GM12878 (cell line): ENCODE measurements around the gene LIFR. TPM values are rescaled to one million over a fixed set of nuclear protein-coding genes. Genes with fewer than 3 reads are reported as not detected.

Experiments
- ATAC-seq: fragments of 200-7000 bp; cut with Tn5 transposase; 3 replicates; pipeline ENCODE4 v1.9.1; 2020; ENCODE audit warnings: mild to moderate bottlenecking, moderate library complexity
- BruUV-seq: library from RNA; stranded (reverse); fragments of 400-500 nt; replicated peaks from 2 replicates; lab custom pipeline; 2021; lab: Mats Ljungman, UMichigan
- CTCF ChIA-PET: fragments of 300-600 bp; sonication (Branson Sonifier 250); formaldehyde crosslinking; extraction: SDS; loops from one replicate; lab custom pipeline; 2021; ENCODE audit warnings: inconsistent platforms; lab: Yijun Ruan, JAX
- POLR2A ChIA-PET: fragments of 350-600 bp; formaldehyde crosslinking; extraction: SDS; loops from one replicate; lab custom pipeline; 2021; ENCODE audit warnings: inconsistent platforms; lab: Charles Lee
- RAD21 ChIA-PET: fragments of 300-600 bp; sonication (Branson Sonifier 250); formaldehyde crosslinking; loops from one replicate; lab custom pipeline; 2023; ENCODE audit warnings: antibody characterized with exemption; ENCODE audit not compliant: unreplicated experiment; lab: Charles Lee
- SMC1A ChIA-PET: fragments of 300-600 bp; sonication (Branson Sonifier 250); formaldehyde crosslinking; loops from one replicate; lab custom pipeline; 2023; ENCODE audit not compliant: unreplicated experiment, uncharacterized antibody; lab: Charles Lee
- DNase-seq: peaks from one replicate; pipeline ENCODE4 v3.0.0-alpha.2; 2011; ENCODE audit warnings: low read depth, low spot score
- FAIRE-seq: peaks from 3 replicates; lab custom pipeline; 2011; peaks lifted over from hg19 to GRCh38; lab: Jason Lieb, UNC
- H2AFZ ChIP-seq: 2 replicates; pipeline ENCODE4 v1.6.0; 2011; ENCODE audit warnings: low read depth, low read length, control low read depth; ENCODE audit not compliant: control insufficient read depth
- H3K27ac ChIP-seq: 2 replicates; pipeline ENCODE4 v1.5.1; 2011; ENCODE audit warnings: control low read depth; ENCODE audit not compliant: control insufficient read depth, insufficient read depth
- H3K27me3 ChIP-seq, 2 experiments: replicated peaks in 1 of 2; 2 replicates each; pipeline versions ENCODE4 v1.6.0 to v1.6.1; 2011; ENCODE audit warnings: low read length in 1 of 2; ENCODE audit not compliant: control insufficient read depth in 2 of 2, insufficient read depth in 2 of 2
- H3K36me3 ChIP-seq, 2 experiments: 2 replicates each; pipeline ENCODE4 v1.5.1; 2011; ENCODE audit warnings: low read length in 1 of 2; ENCODE audit not compliant: control insufficient read depth in 2 of 2, insufficient read depth in 2 of 2
- H3K4me1 ChIP-seq: 2 replicates; pipeline ENCODE4 v1.6.1; 2011; ENCODE audit warnings: mild to moderate bottlenecking, low read length, moderate library complexity, mixed read lengths; ENCODE audit not compliant: control insufficient read depth, insufficient read depth
- H3K4me2 ChIP-seq: 2 replicates; pipeline ENCODE4 v1.6.0; 2011; ENCODE audit warnings: control low read depth; ENCODE audit not compliant: control insufficient read depth, insufficient read depth
- H3K4me3 ChIP-seq: fragments of 200-600 bp; sonication (generic); 2 replicates; pipeline ENCODE4 v1.5.1; 2016
- H3K79me2 ChIP-seq: 2 replicates; pipeline ENCODE4 v1.6.0; 2011; ENCODE audit warnings: low read length; ENCODE audit not compliant: control insufficient read depth, insufficient read depth
- H3K9ac ChIP-seq: 2 replicates; pipeline ENCODE4 v1.8.0; 2011; ENCODE audit warnings: low read length, control low read depth, mixed read lengths; ENCODE audit not compliant: control insufficient read depth, insufficient read depth
- H3K9me3 ChIP-seq: replicated peaks from 3 replicates; pipeline ENCODE4 v1.5.1; 2011; ENCODE audit warnings: mild to moderate bottlenecking, low read length; ENCODE audit not compliant: control insufficient read depth, insufficient read depth
- H4K20me1 ChIP-seq: 2 replicates; pipeline ENCODE4 v1.6.0; 2011; ENCODE audit not compliant: control insufficient read depth, insufficient read depth
- BRCA1 ChIP-seq: IDR thresholded peaks from 2 replicates; pipeline ENCODE4 v1.6.1; 2011; ENCODE audit warnings: low read depth, low read length, improper control_type of control experiment
- HCFC1 ChIP-seq: fragments of 150-350 bp; IDR thresholded peaks from 2 replicates; pipeline ENCODE4 v1.6.1; 2014; ENCODE audit warnings: low read length
- KAT2A ChIP-seq: conservative IDR thresholded peaks from 2 replicates; pipeline ENCODE4 v1.6.1; 2011; ENCODE audit warnings: low read depth, low read length; ENCODE audit not compliant: control insufficient read depth
- PML ChIP-seq: IDR thresholded peaks from 2 replicates; pipeline ENCODE4 v1.6.1; 2012; ENCODE audit warnings: low read length, inconsistent platforms
- SKIL ChIP-seq: fragments of 450-650 bp; IDR thresholded peaks from 2 replicates; pipeline ENCODE4 v1.6.1; 2017; ENCODE audit warnings: mild to moderate bottlenecking, low read depth, inconsistent platforms; ENCODE audit not compliant: poor library complexity, severe bottlenecking
- SMARCA5 ChIP-seq: fragments of 450-650 bp; IDR thresholded peaks from 2 replicates; pipeline ENCODE4 v1.6.1; 2017; ENCODE audit warnings: mild to moderate bottlenecking
- SUPT20H ChIP-seq: IDR thresholded peaks from 2 replicates; pipeline ENCODE4 v1.6.1; 2011; ENCODE audit warnings: low read depth, mild to moderate bottlenecking, low read length, moderate library complexity, borderline replicate concordance; ENCODE audit not compliant: control insufficient read depth
- USF2 ChIP-seq: IDR thresholded peaks from 2 replicates; pipeline ENCODE4 v1.6.1; 2011; ENCODE audit warnings: low read depth, low read length, improper control_type of control experiment, borderline replicate concordance
- WRNIP1 ChIP-seq: IDR thresholded peaks from 2 replicates; pipeline ENCODE4 v1.6.1; 2011; ENCODE audit warnings: low read depth, low read length, improper control_type of control experiment, borderline replicate concordance
- WGBS: methylation state at CpG from one replicate; pipeline ENCODE4 v1.1.6; 2016; ENCODE audit warnings: low lambda C conversion rate; ENCODE audit not compliant: insufficient replicate concordance, insufficient coverage; ENCODE audit errors: missing lambda C conversion rate; 5-methylcytosine and 5-hydroxymethylcytosine counted together
- in situ Hi-C: fragments of 300-500 bp; cut with MboI; formaldehyde crosslinking; loops from 9 replicates; pipeline ENCODE4 v1.14.3; 2018; ENCODE audit warnings: mixed read lengths
- intact Hi-C: fragments of 100-400 bp; cut with micrococcal nuclease; formaldehyde crosslinking; loops from one replicate; pipeline ENCODE4 v1.14.2; 2022; ENCODE audit not compliant: unreplicated experiment
- polyA plus RNA-seq, 11 experiments: library from polyadenylated mRNA; depleted of rRNA in 4 of 11; unstranded in 6 of 11; stranded (reverse) in 5 of 11; fragments of >200 nt; fragmentation: Nextera tagmentation in 4 of 11; fragmentation: Illumina TruSeq in 1 of 11; extraction: Ambion mirVana in 4 of 11; extraction: Trizol in 1 of 11; gene quantifications; 1 replicate in 1 of 11; 2 replicates in 10 of 11; pipeline versions ENCODE4 v1.2.1 to v1.2.3, GENCODE V29; 2011 to 2016; ENCODE audit warnings: inconsistent platforms in 2 of 11, missing spikeins in 2 of 11, low read depth in 1 of 11
- total RNA-seq, 4 experiments: library from RNA; depleted of rRNA in 3 of 4; stranded (reverse); fragments of >200 nt in 3 of 4; fragmentation: Illumina TruSeq in 1 of 4; extraction: Trizol in 1 of 4; gene quantifications; 2 replicates each; pipeline versions ENCODE4 v1.2.1 to v1.2.3, GENCODE V29; 2013 to 2021

Gene LIFR
- total and polyA plus RNA-seq, 10 of the 15 experiments (the other 5 are each of a cell fraction or from before 2014, with no cell fraction given): 0.10 TPM; not detected in 9

- TF ChIP-seq BRCA1 (no peak), HCFC1 (no peak), SMARCA5 (no peak), WRNIP1 (no peak), KAT2A (no peak), USF2 (no peak), SUPT20H (no peak), PML (no peak), SKIL (no peak)
- DNase-seq: no peak
- H3K36me3 ChIP-seq: no peaks in the 10 kb centered on the region
- intact Hi-C loops (no loop called here), in situ Hi-C loops (no loop called here)
- CTCF ChIA-PET: interaction anchor here (3.8 kb wide), 1 partner anchor 106 kb away, joined by 18 read pairs; no protein-coding TSS in a partner anchor
- no peak overlapping the region for H3K4me2 ChIP-seq
- WGBS: 0% methylated on average over 1 of the region's 1 CpG
- no peak overlapping the region for H2AFZ ChIP-seq
- H3K79me2 ChIP-seq: no peaks in the 10 kb centered on the region
- no peak overlapping the region for H3K4me3 ChIP-seq
- no peak overlapping the region for H3K27ac ChIP-seq
- H4K20me1 ChIP-seq: no peaks in the 10 kb centered on the region
- no peak for FAIRE-seq
- no TSS peak for BruUV-seq
- SMC1A ChIA-PET: interaction anchor here (2.1 kb wide), 1 partner anchor 106 kb away, joined by 6 read pairs; no protein-coding TSS in a partner anchor
- RAD21 ChIA-PET: no interaction called here
- no peak overlapping the region for H3K9ac ChIP-seq
- H3K4me1 ChIP-seq: no peaks in the 10 kb centered on the region
- no peaks in the 10 kb centered on the region for H3K9me3 ChIP-seq
- POLR2A ChIA-PET: no interaction called here
- no peaks in the 10 kb centered on the region for H3K27me3 ChIP-seq
- no peak for ATAC-seq
Measured at GRCh38 chr5:38548064-38548759, 8.2 kb downstream of the LIFR start.
